SK-N-SH (cell line): ENCODE data around the gene MGAM2. TPM values are rescaled to one million over a fixed set of nuclear protein-coding genes. Genes with fewer than 3 reads are reported as not detected.
A peak's percentile ranks its signal among the peaks of the same experiment; 100 is the strongest.

Source experiments
- CTCF ChIA-PET: fragments of 300-600, 350-600 bp; formaldehyde crosslinking; extraction: SDS; loops from one replicate; lab custom pipeline; 2021; lab: Yijun Ruan, JAX
- POLR2A ChIA-PET: fragments of 350-600 bp; sonication (Branson Sonifier 250); formaldehyde crosslinking; extraction: SDS; loops from one replicate; lab custom pipeline; 2020; ENCODE audit warnings: antibody characterized with exemption, inconsistent platforms; lab: Yijun Ruan, JAX
- DNase-seq: peaks from one replicate; pipeline ENCODE4 v3.0.0; 2012
- H2AFZ ChIP-seq: fragments of 200-600 bp; sonication (generic); 2 replicates; pipeline ENCODE4 v1.8.1; 2016; ENCODE audit warnings: antibody characterized with exemption, mild to moderate bottlenecking, low read depth
- H3F3A ChIP-seq: fragments of 200-600 bp; sonication (generic); replicated peaks from 2 replicates; pipeline ENCODE3; 2016; ENCODE audit warnings: antibody characterized with exemption, mild to moderate bottlenecking; ENCODE audit not compliant: insufficient read depth
- H3K27ac ChIP-seq, 2 experiments: fragments of 200-500 bp in 1 of 2; fragments of 200-600 bp in 1 of 2; sonication (Bioruptor generic) in 1 of 2; sonication (generic), shearing (Covaris generic) in 1 of 2; 2 replicates each; pipeline versions ENCODE4 v1.5.1 to v1.6.1; 2014 to 2016; ENCODE audit warnings: low read depth in 2 of 2, inconsistent platforms in 1 of 2, low read length in 1 of 2, mild to moderate bottlenecking in 1 of 2, mixed read lengths in 1 of 2
- H3K27me3 ChIP-seq: fragments of 200-600 bp; sonication (generic), shearing (Covaris generic); 2 replicates; pipeline ENCODE4 v1.6.1; 2016; ENCODE audit warnings: mixed run types; ENCODE audit not compliant: insufficient read depth
- H3K36me3 ChIP-seq, 2 experiments: fragments of 200-500 bp in 1 of 2; fragments of 200-600 bp in 1 of 2; sonication (Bioruptor generic) in 1 of 2; sonication (generic) in 1 of 2; replicated peaks in 1 of 2; 2 replicates each; pipeline versions ENCODE3 to v1.5.1; 2014 to 2016; ENCODE audit warnings: low read length in 1 of 2, mild to moderate bottlenecking in 1 of 2; ENCODE audit not compliant: insufficient read depth in 2 of 2, control insufficient read depth in 1 of 2
- H3K4me1 ChIP-seq, 2 experiments: fragments of 200-500 bp in 1 of 2; fragments of 200-600 bp in 1 of 2; sonication (Bioruptor generic) in 1 of 2; sonication (generic), shearing (Covaris generic) in 1 of 2; 2 replicates each; pipeline versions ENCODE4 v1.5.1 to v1.6.1; 2014 to 2016; ENCODE audit warnings: low read depth in 1 of 2, low read length in 1 of 2, mixed run types in 1 of 2; ENCODE audit not compliant: insufficient read depth in 2 of 2, control insufficient read depth in 1 of 2
- H3K4me2 ChIP-seq: fragments of 200-600 bp; sonication (generic), shearing (Covaris generic); 2 replicates; pipeline ENCODE4 v1.6.1; 2017; ENCODE audit warnings: mixed run types
- H3K4me3 ChIP-seq, 2 experiments: fragments of 200-500 bp in 1 of 2; fragments of 200-600 bp in 1 of 2; sonication (Bioruptor generic) in 1 of 2; sonication (generic), shearing (Covaris generic) in 1 of 2; 2 replicates each; pipeline versions ENCODE4 v1.5.1 to v1.8.1; 2014 to 2016; ENCODE audit warnings: low read depth in 2 of 2, inconsistent platforms in 1 of 2, low read length in 1 of 2, mild to moderate bottlenecking in 1 of 2, mixed read lengths in 1 of 2, moderate library complexity in 1 of 2
- H3K79me2 ChIP-seq: fragments of 200-600 bp; sonication (generic); 2 replicates; pipeline ENCODE4 v1.8.1; 2017; ENCODE audit warnings: mild to moderate bottlenecking; ENCODE audit not compliant: insufficient read depth
- H3K9ac ChIP-seq: fragments of 200-600 bp; sonication (generic); 2 replicates; pipeline ENCODE4 v1.6.1; 2017; ENCODE audit warnings: mixed run types
- H3K9me2 ChIP-seq: fragments of 200-600 bp; sonication (generic); 2 replicates; pipeline ENCODE4 v1.6.1; 2017; ENCODE audit warnings: mixed run types
- H3K9me3 ChIP-seq: fragments of 200-600 bp; sonication (generic); 2 replicates; pipeline ENCODE4 v1.6.1; 2017; ENCODE audit warnings: mixed run types, mild to moderate bottlenecking, moderate library complexity
- H4K20me1 ChIP-seq: fragments of 200-600 bp; sonication (generic); 2 replicates; pipeline ENCODE4 v1.6.1; 2017; ENCODE audit warnings: mild to moderate bottlenecking, mixed run types; ENCODE audit not compliant: insufficient read depth
- CHD2 ChIP-seq: fragments of 150-350 bp; IDR thresholded peaks from 2 replicates; pipeline ENCODE4 v1.6.1; 2018; ENCODE audit warnings: low read length; ENCODE audit not compliant: partially characterized antibody
- CTCF ChIP-seq: fragments of 200-600 bp; sonication (generic); IDR thresholded peaks from 2 replicates; pipeline ENCODE4 v1.6.1; 2017; ENCODE audit warnings: antibody characterized with exemption, mild to moderate bottlenecking, moderate library complexity
- EP300 ChIP-seq, 2 experiments: IDR thresholded peaks; 2 replicates each; pipeline versions ENCODE4 v1.4.0 to v1.6.1; 2012; ENCODE audit warnings: borderline replicate concordance in 1 of 2, low read depth in 1 of 2, low read length in 1 of 2
- EZH2phosphoT487 ChIP-seq: fragments of 200-600 bp; sonication (generic); IDR thresholded peaks from 2 replicates; pipeline ENCODE4 v1.6.1; 2017; ENCODE audit warnings: low read depth, mixed run types, mild to moderate bottlenecking, antibody characterized with exemption, moderate library complexity, borderline replicate concordance
- FOSL2 ChIP-seq: IDR thresholded peaks from 2 replicates; pipeline ENCODE4 v1.4.0; 2012; ENCODE audit warnings: low read depth, mild to moderate bottlenecking, moderate library complexity, borderline replicate concordance
- FOXJ3 ChIP-seq: sonication (generic); formaldehyde crosslinking; IDR thresholded peaks from 2 replicates; pipeline ENCODE4 v1.5.1; 2020; ENCODE audit warnings: mild to moderate bottlenecking, missing genetic modification reagents
- FOXM1 ChIP-seq: IDR thresholded peaks from 2 replicates; pipeline ENCODE4 v1.4.0; 2012; ENCODE audit warnings: low read depth, mild to moderate bottlenecking
- GATA2 ChIP-seq: sonication (generic); formaldehyde crosslinking; IDR thresholded peaks from 2 replicates; pipeline ENCODE4 v1.5.0; 2020; ENCODE audit warnings: mild to moderate bottlenecking, missing genetic modification reagents
- JUND ChIP-seq: IDR thresholded peaks from 2 replicates; pipeline ENCODE4 v1.4.0; 2012
- NFIC ChIP-seq: IDR thresholded peaks from 2 replicates; pipeline ENCODE4 v1.4.0; 2012; ENCODE audit warnings: borderline replicate concordance
- POLR2AphosphoS5 ChIP-seq: IDR thresholded peaks from 2 replicates; pipeline ENCODE4 v1.6.1; 2012; ENCODE audit warnings: low read depth, low read length
- RAD21 ChIP-seq: IDR thresholded peaks from 2 replicates; pipeline ENCODE4 v1.6.1; 2012; ENCODE audit warnings: mild to moderate bottlenecking, low read length
- RCOR1 ChIP-seq: fragments of 150-350 bp; IDR thresholded peaks from 2 replicates; pipeline ENCODE4 v1.6.1; 2017; ENCODE audit warnings: antibody characterized with exemption, low read length
- RFX5 ChIP-seq: IDR thresholded peaks from 2 replicates; pipeline ENCODE4 v1.6.1; 2012; ENCODE audit warnings: mild to moderate bottlenecking, improper control_type of control experiment, low read length
- RXRA ChIP-seq: IDR thresholded peaks from 2 replicates; pipeline ENCODE4 v1.4.0; 2012; ENCODE audit warnings: low read depth, mild to moderate bottlenecking, borderline replicate concordance
- SMC3 ChIP-seq: IDR thresholded peaks from 2 replicates; pipeline ENCODE4 v1.6.1; 2012; ENCODE audit warnings: low read depth, low read length, improper control_type of control experiment
- YY1 ChIP-seq: IDR thresholded peaks from 2 replicates; pipeline ENCODE4 v1.4.0; 2012; ENCODE audit warnings: low read depth, mild to moderate bottlenecking
- WGBS: methylation state at CpG from one replicate; pipeline ENCODE4 v1.1.6; 2017; ENCODE audit warnings: low lambda C conversion rate; 5-methylcytosine and 5-hydroxymethylcytosine counted together
- polyA plus RNA-seq, 3 experiments: library from polyadenylated mRNA; depleted of rRNA; stranded (reverse); fragments of >200 nt; gene quantifications; 2 replicates each; pipeline ENCODE4 v1.2.3, GENCODE V29; 2012
- TF ChIP-seq, protein P1 (sequence below): IDR thresholded peaks from 2 replicates; pipeline ENCODE4 v1.4.0; 2012; ENCODE audit warnings: low read depth

MGAM2 gene
- polyA plus RNA-seq, 1 of the 3 experiments (the other 2 are of a cell fraction) = not detected

- Histone ChIP-seq H3F3A (no peaks in the 10 kb centered on the region), H3K27me3 (peaks cover 6% of the 10 kb centered on the region; the same call in 1 of the 2 replicates), H3K4me2 (no peak overlapping the region), H3K4me3 (no peak overlapping the region), H4K20me1 (no peaks in the 10 kb centered on the region), H3K36me3 (no peaks in the 10 kb centered on the region), H3K9me3 (no peaks in the 10 kb centered on the region), H3K9me2 (no peaks in the 10 kb centered on the region), H3K9ac (no peak overlapping the region), H3K4me1 (no peaks in the 10 kb centered on the region), H3K79me2 (no peaks in the 10 kb centered on the region), H2AFZ (no peak overlapping the region), H3K27ac (no peak overlapping the region)
- ChIA-PET POLR2A (no interaction called here), CTCF (interaction anchor here (3.3 kb wide), 1 partner anchor 213 kb away, joined by 13 read pairs; no protein-coding TSS in a partner anchor)
- DNase-seq = no peak
- TF ChIP-seq SMC3 (peak; percentile 40), GATA2 (CRISPR knock-in tag) (no peak), RFX5 (no peak), CTCF (peak; percentile 84), RAD21 (peak; percentile 62)
Measured at GRCh38 chr7:142188846-142189245, 77.3 kb downstream of the MGAM2 start.

GRCh38 chr7:142194201-142194600 is 82.7 kb downstream of the MGAM2 start:
- Histone ChIP-seq H2AFZ (no peak overlapping the region), H4K20me1 (no peaks in the 10 kb centered on the region), H3K9ac (no peak overlapping the region), H3K27me3 (peaks cover 6% of the 10 kb centered on the region; the same call in 1 of the 2 replicates), H3K36me3 (no peaks in the 10 kb centered on the region), H3K4me3 (no peak overlapping the region), H3F3A (no peaks in the 10 kb centered on the region), H3K9me3 (no peaks in the 10 kb centered on the region), H3K27ac (no peak overlapping the region), H3K9me2 (no peaks in the 10 kb centered on the region), H3K4me2 (no peak overlapping the region), H3K79me2 (no peaks in the 10 kb centered on the region), H3K4me1 (no peaks in the 10 kb centered on the region; a peak in 1 of 4 replicates)
- ChIA-PET POLR2A (no interaction called here), CTCF (interaction anchor here (2.8 kb wide), 1 partner anchor 219 kb away, joined by 14 read pairs; no protein-coding TSS in a partner anchor)
- 25% methylated on average over 4 of the region's 4 CpGs for WGBS
- no peak for DNase-seq
- TF ChIP-seq CHD2 (no peak), RFX5 (no peak), RCOR1 (no peak), FOXM1 (no peak), NFIC (no peak), EZH2phosphoT487 (no peak), EP300 (IDR thresholded peaks at IDR 0.05; ENCODE audit: borderline replicate concordance in 1 of 2, low read depth in 1 of 2, low read length in 1 of 2) (no peak; a peak in 1 of 4 replicates), RXRA (no peak), POLR2AphosphoS5 (no peak), FOXJ3 (no peak), JUND (0 out of 2 replicates have a peak, but pooled peaks have one; percentile 13), FOSL2 (peak; percentile 33; the same call in 1 of the 2 replicates), YY1 (no peak), GATA2 (CRISPR knock-in tag) (no peak)
- TF ChIP-seq, protein P1, sequence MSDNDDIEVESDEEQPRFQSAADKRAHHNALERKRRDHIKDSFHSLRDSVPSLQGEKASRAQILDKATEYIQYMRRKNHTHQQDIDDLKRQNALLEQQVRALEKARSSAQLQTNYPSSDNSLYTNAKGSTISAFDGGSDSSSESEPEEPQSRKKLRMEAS = no peak
